ENCODE data around the gene MYOZ2.
A peak's percentile ranks its signal among the peaks of the same experiment; 100 is the strongest.
"Not testable (repeated sequence)": the region's sequence is repeated elsewhere in the genome, so short reads cannot be mapped to it uniquely, and the experiment has no call there.

The MYOZ2 gene

DNA sequence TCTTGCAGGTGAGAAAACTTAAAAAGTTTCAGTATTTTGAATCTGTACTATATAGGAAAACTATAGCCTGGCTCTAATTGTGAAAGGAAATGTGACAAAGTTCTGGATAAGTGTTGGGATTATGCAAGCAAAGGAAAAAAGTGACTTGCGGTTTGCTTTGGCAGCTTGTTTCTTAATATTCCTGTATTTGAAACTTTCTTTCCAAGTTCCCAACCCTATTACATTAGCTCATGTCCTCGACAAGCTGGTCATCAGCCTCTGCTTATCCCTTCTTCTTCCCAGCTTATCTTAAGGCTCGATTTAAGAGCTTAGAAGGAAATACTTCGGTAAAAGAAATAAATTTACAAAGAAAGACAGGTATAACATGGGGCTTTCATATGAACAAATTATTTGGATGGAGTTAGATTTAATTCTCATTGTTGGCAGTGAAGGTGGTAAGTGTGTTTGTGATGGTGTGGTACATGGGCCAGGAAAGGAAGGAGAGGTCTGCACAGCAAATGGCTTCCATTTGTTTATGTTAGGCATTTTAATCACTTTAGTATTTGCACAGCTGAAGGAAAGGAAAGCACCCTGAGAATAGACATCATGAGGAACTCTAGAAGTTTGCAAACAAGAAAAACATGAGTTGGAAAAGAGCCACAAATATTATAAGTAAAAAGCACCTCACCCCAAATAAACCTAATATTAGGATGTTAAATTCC is 5.1 kb upstream of the MYOZ2 start:
- peak; percentile 1 for DNase-seq

DNA sequence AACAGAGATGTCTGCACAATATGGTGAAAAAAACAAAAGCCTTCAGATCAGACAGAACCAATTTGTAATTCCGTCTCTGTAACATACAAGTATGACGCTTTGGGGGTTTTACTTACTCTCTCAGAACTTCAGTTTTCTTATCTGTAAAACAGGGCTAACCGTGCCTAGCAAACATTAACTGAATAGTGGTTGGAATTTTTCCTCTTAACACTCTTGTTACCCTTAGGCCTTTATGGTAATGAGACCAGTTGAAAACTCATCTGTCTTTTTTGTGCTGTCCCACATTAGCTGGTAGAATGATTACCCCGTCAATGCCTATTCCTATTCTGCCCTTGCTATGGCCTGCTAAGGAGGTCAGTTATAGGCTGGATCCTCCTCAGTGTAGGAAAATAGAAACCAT is 4.5 kb upstream of the MYOZ2 start:
- no peak for DNase-seq

DNA sequence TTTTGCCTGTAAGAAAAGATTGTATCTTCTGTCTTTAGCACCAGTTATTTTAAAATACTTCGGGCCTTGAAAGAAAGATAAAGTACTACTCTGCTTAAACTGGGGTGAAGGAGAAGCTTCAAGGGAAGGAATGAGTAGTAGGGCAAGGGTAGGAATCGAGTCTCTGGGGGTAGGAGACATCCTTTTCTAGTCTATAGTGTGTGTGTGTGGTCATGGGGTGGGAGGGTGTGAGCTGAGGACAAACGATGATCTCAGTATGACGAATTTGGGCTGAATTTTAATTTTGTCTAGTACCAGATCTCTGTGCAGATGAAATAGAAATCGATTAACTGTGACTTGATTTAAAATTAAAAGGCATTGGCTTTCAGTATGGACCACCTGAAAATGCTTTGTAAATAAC is 3.3 kb upstream of the MYOZ2 start:
- no peak for DNase-seq

DNA sequence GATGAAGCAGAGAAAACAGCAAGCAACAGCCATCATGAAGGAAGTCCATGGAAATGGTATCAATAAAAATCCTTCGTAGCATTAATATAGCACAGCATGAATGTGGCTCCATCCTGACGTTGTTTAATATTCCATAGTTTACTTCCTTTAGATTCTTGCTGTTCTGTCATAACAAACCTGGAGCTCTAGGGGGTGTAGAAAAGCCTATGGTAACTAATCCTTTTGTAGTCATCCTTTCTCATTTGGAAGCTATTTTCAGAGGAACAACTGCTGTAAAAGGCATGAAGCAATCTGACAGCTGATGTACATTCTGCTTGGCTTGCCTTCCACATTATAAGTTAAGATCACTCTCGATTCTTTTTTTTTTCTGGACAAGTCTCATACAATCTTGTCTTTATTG is 914 bp downstream of the MYOZ2 start:
- DNase-seq: no peak

DNA sequence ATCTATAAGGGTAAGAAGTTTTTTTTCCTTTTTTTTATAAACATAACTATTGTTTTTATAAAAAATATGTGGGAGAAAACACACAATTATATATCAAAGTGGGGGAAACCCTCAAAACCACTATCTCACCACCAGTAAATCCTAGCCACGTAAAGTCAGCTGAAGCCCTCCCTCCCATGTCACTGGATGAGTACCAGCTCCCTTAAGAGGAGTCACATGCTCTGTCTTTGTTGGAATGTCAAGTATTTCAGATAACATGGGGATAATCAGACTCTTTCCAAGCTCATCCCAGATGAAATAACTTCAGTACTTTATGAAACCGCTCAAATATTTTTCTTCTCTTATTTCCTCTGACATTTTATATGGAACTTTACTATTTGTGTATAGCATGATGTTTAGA is 2.4 kb downstream of the MYOZ2 start:
- DNase-seq: no peak

DNA sequence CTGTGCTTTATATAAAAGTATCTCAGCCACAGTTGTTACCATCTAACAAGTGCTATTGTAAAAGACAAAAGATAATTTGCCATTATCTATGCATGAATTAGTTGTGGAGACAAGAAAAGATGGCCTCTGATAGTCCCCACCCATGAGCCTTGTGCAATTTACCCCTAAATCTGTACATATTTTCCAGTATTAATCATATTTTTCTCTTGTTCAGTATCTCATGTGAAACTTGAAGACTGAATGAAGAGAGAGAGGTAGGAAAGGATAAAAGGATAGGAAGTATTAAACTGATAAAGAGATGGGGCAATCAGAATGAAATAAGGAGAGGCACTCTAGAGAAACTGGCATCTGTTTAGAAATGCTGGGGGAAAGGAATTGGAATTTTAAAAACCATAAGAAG is 3.7 kb downstream of the MYOZ2 start:
- no peak for DNase-seq

DNA sequence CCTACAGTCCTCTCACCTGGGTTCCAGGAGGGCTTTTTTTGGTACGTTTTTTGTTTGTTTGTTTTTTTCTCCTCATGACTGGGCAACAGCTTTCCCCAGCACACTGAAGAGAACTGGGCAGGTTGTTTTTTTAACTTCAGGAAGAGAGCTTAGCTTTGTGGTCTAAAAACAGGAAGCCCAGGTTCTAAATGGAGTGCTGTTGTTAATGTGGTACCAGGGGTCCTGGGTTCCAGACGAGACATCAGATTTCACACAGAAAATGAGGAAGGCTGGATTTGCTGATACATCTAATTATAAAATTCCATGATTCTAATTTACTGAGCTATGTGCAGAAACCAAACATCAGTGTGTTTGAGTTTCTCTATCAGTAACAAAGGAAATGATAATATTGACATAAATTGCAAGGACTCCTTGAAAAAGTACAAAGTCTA is 4.2 kb downstream of the MYOZ2 start:
- DNase-seq: no peak

DNA sequence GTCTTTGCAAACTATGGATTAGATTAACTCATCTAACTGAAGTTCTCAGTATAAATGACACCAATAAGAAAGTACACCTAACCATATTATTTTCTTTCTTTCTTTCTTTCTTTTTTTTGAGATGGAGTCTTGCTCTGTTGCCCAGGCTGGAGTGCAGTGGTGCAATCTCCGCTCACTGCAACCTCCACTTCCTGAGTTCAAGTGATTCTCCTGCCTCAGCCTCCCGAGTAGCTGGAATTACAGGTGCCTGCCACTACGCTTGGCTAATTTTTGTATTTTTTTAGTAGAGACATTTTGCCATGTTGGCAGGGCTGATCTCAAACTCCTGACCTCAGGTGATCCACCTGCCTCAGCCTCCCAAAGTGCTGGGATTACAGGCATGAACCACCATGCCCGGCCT is 5.7 kb downstream of the MYOZ2 start:
- DNase-seq: not testable (repeated sequence)

DNA sequence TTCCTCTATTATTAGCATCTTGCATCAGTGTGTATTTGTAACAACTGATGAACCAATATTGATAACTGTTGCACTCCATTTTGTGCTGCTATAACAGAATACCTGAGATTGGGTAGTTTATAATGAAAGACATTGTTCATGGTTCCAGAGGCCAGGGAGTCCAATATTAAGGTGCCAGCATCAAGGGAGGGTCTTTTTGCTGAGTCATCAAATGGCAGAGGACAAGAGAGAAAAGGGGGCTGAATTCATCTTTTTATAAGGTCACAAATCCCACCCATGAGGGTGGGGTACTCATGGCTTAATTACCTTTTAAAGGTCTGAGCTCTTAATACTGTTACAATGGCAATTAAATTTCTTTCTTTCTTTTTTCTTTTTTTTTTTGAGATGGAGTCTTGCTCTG is 7.2 kb downstream of the MYOZ2 start:
- DNase-seq: no peak

DNA sequence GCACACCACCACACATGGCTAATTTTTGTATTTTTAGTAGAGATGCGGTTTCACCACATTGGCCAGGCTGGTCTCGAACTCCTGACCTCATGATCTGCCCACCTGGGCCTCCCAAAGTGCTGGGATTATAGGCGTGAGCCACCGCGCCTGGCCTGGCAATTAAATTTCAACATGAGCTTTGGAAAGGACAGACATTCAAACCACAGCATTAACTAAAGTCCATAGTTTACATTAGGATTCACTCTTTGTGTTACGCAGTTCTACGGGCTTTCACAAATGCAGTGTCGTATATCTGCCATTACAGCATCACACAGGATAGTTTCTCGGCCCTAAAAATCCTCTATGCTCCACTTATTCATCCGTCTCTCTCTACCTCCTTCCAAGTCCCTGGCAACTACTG is 7.7 kb downstream of the MYOZ2 start:
- DNase-seq: not testable (repeated sequence)

DNA sequence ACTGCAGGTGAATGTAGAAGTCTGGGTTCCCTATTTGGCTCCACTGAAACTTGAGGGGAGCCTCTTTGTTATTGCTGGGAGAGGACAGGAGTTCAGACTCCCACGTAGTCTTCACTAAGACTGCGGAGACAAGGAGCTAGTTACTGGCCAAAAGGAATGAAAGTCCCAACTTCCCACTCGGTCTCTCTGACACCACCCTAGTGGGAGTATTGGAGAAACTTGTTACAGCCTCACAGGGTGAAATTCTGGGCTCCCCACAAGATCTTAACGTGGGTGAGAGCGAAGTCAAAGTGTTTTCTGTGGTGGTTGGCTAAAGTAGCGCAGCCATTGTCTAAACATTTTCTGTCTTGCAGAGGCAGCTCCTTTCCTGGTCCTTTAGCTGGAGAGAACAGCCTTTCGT is 13.5 kb downstream of the MYOZ2 start:
- DNase-seq: no peak

DNA sequence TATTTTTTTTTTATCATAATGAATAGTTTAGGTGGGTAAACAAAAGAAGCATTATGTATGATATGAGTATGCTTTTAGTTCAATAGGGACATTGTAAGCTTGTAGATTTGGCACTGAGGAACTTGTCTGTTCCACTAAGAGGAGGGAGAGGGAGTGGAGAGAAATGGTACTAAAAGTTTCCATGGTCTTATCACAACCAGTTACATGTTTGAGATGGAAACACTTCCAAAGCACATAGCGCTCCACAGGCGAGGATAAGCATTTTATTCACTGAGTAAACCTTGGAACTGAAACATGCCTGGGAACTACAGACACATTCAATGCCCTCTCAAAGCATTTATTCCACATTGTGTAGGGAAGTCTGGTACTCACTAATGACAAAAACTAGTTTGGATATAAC is 15.5 kb downstream of the MYOZ2 start:
- DNase-seq: no peak

DNA sequence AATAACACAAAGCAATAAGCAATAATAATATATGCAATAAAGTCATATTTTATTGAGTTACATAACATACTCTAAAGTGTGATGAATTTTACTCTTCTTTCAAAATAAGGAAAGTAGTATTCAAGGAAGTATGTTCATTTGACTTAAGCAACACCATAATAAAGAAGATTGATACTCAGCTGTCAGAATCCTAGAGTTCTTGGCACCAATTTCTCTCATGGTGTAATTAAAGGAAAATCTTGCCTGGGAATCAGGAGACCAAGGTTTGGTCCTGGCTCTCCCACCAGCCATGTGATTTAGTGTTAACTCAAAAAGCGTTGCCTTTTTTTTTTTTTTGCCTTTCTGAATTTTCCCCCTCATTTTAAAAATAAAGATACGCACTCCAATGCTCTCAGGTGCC is 17.1 kb downstream of the MYOZ2 start:
- DNase-seq: no peak

DNA sequence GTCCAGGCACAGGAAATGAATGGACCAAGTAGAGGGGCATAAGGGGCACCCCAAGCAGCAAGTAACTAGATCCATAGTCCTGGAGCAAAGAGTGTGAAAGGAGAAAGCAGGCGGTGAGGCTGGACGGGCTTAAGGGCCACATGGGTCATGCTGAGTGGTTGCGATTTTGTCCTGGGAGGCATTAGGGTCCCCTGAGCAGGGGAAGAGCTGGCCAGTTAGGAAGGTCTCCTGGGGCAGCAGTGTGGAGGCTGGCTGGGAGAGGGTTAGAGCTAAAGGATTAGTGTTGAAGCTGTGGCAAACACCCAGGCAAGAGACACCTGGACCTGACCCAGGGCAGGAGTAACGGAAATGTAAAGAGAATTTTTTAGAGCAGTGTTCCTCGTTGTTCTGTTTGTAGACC is 26.5 kb downstream of the MYOZ2 start:
- no peak for DNase-seq

DNA sequence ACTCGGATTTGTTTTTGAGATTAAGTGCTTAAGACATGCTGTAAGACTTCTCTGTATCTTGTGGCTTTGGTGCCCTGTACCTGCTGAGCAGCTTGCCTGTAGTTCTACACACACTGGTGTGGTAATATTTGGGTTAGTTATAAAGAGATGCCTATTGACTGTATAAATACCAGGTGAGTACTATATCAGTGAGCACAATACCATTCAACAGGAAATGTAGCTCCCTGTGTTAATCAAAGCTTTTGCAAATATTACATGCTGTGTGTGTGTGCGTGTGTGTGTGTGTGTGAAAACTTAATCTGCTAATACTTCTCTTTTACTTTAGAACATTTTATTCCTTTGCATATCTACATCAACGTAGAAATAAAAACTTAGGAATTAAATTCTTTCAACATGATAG is 30.1 kb downstream of the MYOZ2 start:
- no peak for DNase-seq

DNA sequence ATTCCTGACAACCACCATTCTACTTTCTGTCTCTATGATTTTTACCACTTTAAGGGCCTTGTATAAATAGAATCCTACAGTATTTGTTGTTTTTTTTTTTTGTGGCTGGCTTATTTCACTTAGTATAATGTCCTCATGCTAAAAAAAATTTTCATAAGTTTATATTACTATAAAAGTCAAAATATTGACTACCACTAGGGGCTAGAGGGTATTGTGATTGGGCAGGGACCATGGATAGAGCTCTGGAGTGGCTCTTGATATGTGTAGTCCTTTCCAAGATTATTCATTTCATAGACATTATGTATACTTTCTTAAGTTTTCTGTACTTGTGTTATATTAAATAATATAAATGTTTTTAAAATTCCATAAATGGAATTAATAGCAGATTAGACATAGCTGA is 34.6 kb downstream of the MYOZ2 start:
- DNase-seq: no peak

DNA sequence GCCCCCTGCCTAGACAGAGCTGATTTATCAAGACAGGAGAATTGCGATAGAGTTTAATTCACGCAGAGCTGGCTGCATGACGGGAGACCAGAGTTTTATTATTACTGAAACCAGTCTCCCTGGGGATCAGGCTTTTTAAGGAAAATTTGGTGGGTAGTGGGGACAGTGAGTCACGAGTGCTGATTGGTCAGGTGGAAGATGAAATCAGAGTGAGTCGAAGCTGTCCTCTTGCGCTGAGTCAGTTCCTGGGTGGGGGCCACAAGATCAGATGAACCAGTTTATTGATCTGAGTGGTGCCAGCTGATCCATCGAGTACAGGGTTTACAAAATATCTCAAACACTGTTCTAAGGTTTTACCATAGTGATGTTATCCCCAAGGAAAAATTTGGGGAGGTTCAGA is 36.6 kb downstream of the MYOZ2 start:
- no peak for DNase-seq

DNA sequence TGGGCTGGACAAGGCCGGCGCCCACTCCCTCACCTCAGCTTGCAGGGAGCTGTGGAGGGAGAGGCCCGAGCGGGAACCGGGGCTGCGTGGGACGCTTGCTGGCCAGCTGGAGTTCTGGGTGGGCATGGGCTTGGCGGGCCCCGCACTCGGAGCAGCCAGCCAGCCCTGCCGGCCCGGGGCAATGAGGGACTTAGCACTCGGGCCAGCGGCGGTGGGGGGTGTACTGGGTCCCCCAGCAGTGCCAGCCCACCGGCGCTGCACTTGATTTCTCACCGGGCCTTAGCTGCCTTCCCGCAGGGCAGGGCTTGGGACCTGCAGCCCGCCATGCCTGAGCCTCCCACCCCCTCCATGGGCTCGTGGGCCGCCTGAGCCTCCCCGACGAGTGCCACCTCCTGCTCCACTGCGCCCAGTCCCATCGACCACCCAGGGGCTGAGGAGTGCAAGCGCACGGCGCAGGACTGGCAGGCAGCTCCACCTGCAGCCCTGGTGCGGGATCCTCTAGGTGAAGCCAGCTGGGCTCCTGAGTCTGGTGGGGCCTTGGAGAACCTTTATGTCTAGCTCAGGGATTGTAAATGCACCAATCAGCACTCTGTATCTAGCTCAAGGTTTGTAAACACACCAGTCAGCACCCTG is 38.2 kb downstream of the MYOZ2 start:
- DNase-seq: not testable (repeated sequence)

DNA sequence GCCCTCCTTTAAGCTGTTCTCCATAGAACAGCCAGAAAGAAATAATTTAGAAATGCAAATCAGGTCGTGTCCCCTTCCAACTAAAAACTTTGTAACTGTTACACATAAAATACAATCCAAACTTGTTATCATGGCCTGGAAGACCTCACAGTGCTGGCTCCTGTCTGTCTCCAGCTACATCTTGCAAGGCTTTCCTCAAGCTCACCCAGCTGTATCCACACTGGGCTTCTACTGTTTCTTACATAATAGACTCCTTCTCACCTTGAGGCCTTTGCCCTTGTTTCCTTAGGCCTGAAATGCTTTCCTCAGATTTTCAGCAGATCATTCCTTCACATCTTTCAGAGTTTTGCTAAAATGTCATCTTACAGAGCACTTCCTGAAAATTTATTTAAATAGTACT is 43.4 kb downstream of the MYOZ2 start:
- DNase-seq: no peak

DNA sequence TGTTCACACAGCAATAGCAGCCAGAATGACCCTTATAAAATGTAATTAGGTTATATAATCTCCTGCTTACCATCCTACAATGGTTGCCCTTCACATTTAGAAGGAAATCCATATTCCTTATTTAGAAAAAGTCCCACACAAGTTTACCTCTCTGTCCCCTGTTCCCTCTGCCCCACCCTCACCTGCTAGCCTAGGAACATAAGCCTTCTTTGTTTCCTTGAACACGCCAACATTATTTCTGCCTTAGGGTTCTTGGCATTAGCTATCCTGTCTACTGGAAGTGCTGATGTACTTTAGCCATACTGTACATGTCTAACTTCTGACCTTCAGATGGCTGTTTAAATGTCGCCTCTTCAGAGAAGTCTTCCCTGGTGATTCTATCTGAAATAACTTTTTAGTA is 48.5 kb downstream of the MYOZ2 start:
- no peak for DNase-seq

DNA sequence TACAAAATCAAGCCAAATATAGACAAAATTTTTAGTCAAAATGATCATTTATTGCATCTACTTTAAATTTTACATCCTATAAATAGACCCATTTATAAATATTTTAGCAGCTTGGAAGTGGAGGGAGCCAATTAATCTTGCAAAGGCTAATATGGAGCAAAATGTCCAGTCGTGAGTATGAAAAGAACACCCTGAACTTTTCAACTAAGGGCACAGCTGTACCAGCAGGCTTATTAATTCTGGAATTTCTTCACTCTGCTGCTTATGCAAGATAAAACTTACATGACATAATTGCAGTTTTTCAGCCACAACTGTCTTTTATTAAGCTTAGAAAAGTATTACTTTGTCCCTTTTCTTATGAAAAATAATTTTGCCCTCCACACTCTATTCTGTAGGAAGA is 54.0 kb downstream of the MYOZ2 start:
- DNase-seq: no peak

DNA sequence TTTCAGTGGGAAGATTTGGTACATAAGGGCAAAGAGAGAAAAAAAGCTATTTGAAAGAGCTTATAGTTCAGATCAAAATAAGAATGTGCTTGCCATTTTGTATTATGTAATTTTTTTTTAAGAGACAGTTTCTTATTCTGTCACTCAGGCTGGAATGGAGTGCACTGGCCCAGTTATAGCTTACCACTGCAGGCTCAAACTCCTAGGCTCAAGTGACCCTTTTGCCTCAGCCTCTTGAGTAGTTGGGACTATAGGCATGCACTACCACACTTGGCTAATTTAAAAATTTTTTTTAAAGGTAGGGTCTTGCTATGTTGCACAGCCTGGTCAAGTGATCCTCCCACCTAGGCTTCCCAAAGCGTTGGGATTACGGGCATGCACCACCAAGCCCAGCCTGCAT is 54.7 kb downstream of the MYOZ2 start:
- DNase-seq: no peak

DNA sequence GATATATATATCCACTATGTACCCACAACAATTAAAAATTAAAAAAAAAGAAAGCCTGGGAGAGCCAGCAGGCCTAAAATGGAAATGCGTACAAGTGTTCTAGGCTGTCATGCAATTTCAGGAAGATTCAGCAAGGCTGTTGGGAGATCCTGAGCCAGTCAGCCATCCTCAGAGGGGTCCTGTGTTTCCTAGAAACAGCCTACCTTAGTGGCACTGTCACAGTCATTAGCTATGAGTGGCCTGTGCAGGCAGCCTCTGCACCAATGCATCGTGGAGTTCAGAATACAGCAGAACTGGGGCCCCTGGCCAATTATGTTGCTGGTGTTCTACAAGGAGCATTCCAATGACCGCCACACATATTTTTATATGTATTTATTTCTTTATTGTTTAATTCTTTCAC is 55.9 kb downstream of the MYOZ2 start:
- no peak for DNase-seq

DNA sequence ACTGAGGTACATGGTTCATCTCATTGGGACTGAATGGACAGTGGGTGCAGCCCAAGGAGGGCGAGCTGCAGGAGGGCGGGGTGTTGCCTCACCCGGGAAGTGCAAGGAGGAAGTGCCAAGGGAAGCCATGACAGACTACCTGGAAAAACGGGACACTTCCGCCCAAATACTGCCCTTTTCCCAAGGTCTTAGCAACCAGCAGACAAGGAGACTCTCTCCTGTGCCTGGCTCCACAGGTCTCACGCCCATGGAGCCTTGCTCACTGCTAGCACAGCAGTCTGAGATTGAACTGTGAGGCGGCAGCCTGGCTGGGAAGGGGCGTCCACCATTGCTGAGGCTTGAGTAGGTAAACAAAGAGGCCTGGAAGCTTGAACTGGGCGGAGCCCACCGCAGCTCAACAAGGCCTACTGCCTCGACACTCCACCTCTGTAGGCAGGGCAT is 62.2 kb downstream of the MYOZ2 start:
- DNase-seq: no peak

DNA sequence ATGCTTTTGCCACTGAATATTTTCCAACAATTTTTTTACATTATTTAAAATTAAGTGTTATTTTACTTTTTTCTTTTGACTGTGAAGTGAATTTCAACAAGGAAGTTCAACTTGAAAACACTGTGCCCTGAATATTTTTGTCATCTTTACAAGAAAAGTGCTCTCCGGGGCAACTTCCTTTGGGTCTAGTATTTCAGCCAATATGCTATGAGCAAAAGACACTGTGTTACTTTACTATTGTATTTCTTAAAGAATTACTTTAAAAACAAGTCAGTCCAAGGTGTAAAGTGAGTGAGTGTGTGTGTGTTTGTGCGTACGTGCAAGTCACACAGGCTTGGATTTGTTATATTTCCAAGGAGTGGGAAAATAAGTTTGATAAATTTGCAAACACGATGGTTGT is 69.3 kb downstream of the MYOZ2 start:
- DNase-seq: no peak

Measured in NCI-H748 treated with DMSO at 0.1 percent for 48 hours (cell line).